C1 segment of cervical spinal cord (tissue), 14 donors: ENCODE measurements around the gene WDR33.

Experiments used
- DNase-seq, 14 donors: peaks; one replicate each; lab custom pipeline; 2025; lab: John Stamatoyannopoulos, UW

Gene WDR33

GRCh38 chr2:127719301-127720218 lies 91.4 kb downstream of the WDR33 start:
- no peak for DNase-seq

- DNase-seq, result no peak
These were observed 92.7 kb downstream of the WDR33 start for GRCh38 chr2:127718271-127718670.

GRCh38 chr2:127715778-127716449 lies 95.1 kb downstream of the WDR33 start:
- DNase-seq, result no peak

- no peak for DNase-seq
These were observed 97.4 kb downstream of the WDR33 start for GRCh38 chr2:127713562-127713961.

GRCh38 chr2:127712999-127713398 lies 98.0 kb downstream of the WDR33 start:
- no peak for DNase-seq

GRCh38 chr2:127709336-127709735 lies 101.6 kb downstream of the WDR33 start:
- DNase-seq, result no peak

GRCh38 chr2:127707890-127708648 lies 102.9 kb downstream of the WDR33 start:
- DNase-seq, result peak in 4 of 14 donors; percentile 8 to 27 (median 19)

- DNase-seq, result no peak
These were observed 104.6 kb downstream of the WDR33 start for GRCh38 chr2:127706215-127706990.

- DNase-seq, result no peak
These were observed 105.4 kb downstream of the WDR33 start for GRCh38 chr2:127705391-127706065.

GRCh38 chr2:127704641-127705390 lies 106.2 kb downstream of the WDR33 start:
- DNase-seq, result no peak

GRCh38 chr2:127703282-127703681 lies 107.7 kb downstream of the WDR33 start:
- DNase-seq, result no peak

GRCh38 chr2:127702395-127703009 lies 108.5 kb downstream of the WDR33 start:
- DNase-seq, result no peak

- peak in 13 of 14 donors; percentile 34 to 84 (median 61) for DNase-seq
These were observed 109.1 kb downstream of the WDR33 start for GRCh38 chr2:127701651-127702394.

GRCh38 chr2:127701193-127701650 lies 109.7 kb downstream of the WDR33 start, which contains the start of gene SFT2D3:
Gene SFT2D3, plus strand, starts transcription at chr2:127701497. Its CDS starts 32 bp downstream, at chr2:127701529.
- DNase-seq, result peak; percentile 60 to 92 (median 85)

GRCh38 chr2:127700527-127701192 lies 110.3 kb downstream of the WDR33 start:
- peak in 8 of 14 donors; percentile 24 to 51 (median 32) for DNase-seq

- no peak for DNase-seq
These were observed 112.2 kb downstream of the WDR33 start for GRCh38 chr2:127698553-127699355.
